GM10248 (cell line): ENCODE data around the gene PTPN1.

Source experiments
- CTCF ChIA-PET: fragments of 300-600 bp; sonication (Branson Sonifier 250); formaldehyde crosslinking; extraction: SDS; loops from one replicate; lab custom pipeline; 2021; ENCODE audit warnings: antibody characterized with exemption; lab: Yijun Ruan, JAX
- POLR2A ChIA-PET: fragments of 350-650 bp; sonication (Branson Sonifier 250); formaldehyde crosslinking; extraction: SDS; loops from one replicate; lab custom pipeline; 2020; ENCODE audit warnings: antibody characterized with exemption; lab: Yijun Ruan, JAX
- DNase-seq: peaks from one replicate; pipeline ENCODE4 v3.0.0; 2012; ENCODE audit errors: extremely low spot score
- CTCF ChIP-seq: IDR thresholded peaks from 2 replicates; pipeline ENCODE4 v1.5.1; 2012; ENCODE audit warnings: mild to moderate bottlenecking, low read depth; ENCODE audit errors: extremely low read depth, missing control alignments, control extremely low read depth

Gene PTPN1

GRCh38 chr20:50518270-50518721 is 8.1 kb downstream of the PTPN1 start:
- TF ChIP-seq CTCF = no peak
- CTCF ChIA-PET = interaction anchor here (8.3 kb wide), 1 partner anchor 14 kb away, joined by 44 read pairs; no protein-coding TSS in a partner anchor
- POLR2A ChIA-PET = no interaction called here
- no peak for DNase-seq

DNA sequence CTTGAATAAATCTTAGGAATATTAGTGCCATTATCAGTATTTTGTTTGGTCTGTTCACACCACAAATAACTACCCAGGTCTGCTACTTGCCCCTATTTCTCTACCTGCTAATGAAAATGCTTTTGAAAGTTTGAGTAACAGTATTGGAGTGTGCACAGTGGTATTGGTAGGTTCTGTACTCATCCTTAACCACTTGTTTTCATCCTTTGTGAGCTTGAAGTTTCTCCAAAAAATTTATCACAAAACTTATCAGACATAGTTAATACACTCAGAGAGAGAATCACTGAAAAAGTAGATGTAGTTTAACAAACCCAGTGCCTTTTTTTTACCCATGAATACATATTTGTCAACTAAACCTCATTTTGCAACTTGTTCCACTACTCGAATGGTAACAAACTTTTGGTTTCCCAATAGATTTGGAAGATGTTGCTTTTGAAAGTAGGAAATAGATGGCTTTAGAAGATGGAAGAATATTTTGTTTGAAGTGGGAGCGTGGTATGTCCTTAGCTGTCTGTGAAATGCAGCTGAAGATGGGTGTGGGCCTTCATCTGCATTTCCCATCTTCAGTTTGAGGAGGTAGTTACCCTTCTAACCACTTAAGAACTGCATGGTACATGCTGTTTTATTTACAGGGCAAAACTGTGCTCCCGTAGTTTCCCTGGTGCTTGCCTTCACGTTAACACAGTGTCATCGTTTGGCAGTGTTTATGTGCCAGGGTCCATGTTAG is 9.0 kb downstream of the PTPN1 start:
- CTCF ChIA-PET = interaction anchor here (1.4 to 8.3 kb wide), 3 partner anchors 8 to 69 kb away, joined by 3 to 44 read pairs (median 5); no protein-coding TSS in a partner anchor
- POLR2A ChIA-PET = no interaction called here

GRCh38 chr20:50520222-50520880 is 10.2 kb downstream of the PTPN1 start:
- POLR2A ChIA-PET = no interaction called here
- DNase-seq = no peak
- no peak for TF ChIP-seq CTCF
- CTCF ChIA-PET = interaction anchor here (1.0 to 8.3 kb wide), 6 partner anchors 9 to 68 kb away, joined by 3 to 44 read pairs (median 4); no protein-coding TSS in a partner anchor

More for the DNA sequence above, 9.0 kb downstream of the PTPN1 start:
- no peak for DNase-seq
- no peak for TF ChIP-seq CTCF

DNA sequence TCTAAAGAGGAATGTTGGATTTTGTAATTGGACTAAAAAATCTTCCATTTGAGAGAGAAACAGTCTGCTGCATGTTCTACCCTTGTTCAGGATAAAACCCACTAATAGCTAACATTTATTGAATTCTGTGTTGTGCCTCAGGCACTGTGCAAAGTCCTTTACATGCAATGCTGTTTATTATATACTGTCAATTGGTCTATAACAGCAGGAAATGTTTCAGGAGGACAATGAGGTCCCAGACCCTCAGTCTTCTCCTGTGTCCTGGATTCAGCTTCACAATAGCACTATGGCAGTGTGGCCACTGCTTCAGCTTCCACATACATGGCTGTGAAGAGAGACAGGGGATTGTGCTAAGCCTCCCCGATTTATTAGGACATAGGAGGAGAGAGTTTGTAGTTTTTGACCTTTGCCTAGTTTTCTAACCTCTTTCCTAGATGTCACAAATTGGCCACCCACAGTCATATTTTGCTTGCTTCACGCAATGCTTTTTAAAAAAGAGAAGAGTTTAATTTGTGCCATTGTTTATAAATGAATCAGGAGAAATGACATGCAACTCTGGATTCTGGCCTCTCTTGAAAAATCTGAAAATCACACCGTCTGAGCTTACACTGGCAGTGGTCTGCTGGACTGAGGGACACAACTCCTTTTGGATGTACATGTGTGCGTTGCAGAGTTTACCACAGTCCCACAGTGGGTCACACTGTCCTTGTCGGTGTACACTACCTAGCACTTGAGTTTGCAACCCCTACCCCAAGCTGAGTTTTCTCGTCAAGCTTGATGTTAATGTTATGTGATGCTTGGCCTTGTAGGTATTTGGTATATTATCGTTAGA is 11.3 kb downstream of the PTPN1 start:
- no peak for TF ChIP-seq CTCF
- ChIA-PET CTCF (interaction anchor here (1.0 to 4.0 kb wide), 4 partner anchors 9 to 49 kb away, joined by 3 to 19 read pairs (median 7); partner anchors contain the start of gene PTPN1), POLR2A (no interaction called here)
- DNase-seq = no peak

DNA sequence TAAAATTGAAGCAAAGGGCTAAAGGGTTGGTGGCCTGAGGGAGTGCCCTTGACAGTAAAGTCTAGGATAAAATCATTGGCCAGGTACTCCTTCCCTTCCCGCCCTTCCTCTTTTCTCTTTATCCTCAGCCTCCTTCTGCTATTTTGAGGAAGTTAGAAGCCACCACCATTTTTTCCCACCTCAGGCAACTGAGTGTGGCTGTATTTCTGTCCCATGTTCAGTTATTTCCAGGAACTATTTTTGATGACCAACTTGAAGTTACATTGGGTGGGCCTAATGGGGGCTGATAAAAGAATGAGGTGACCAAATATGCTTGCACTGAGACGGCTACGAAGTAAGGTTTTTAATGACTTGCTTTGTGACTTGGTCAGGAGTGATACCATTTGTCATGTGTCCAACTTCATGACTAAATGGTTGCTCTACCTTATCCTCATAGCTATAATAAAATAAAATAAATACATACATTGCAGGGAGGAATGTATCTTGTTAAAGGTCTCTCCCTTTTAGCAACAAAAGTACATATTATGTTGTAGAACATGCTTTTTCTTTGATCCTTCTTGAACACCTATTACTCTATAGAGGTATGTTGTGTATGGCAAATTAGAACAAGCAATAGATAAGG is 12.0 kb downstream of the PTPN1 start:
- TF ChIP-seq CTCF = no peak
- DNase-seq = no peak
- POLR2A ChIA-PET = no interaction called here
- CTCF ChIA-PET = interaction anchor here (1.0 to 4.0 kb wide), 5 partner anchors 10 to 48 kb away, joined by 4 to 19 read pairs (median 10); partner anchors contain the start of gene PTPN1
